HG02571 (cell line): Measurements from ENCODE around the gene GNG7.
"Not testable (repeated sequence)": the region's sequence is repeated elsewhere in the genome, so short reads cannot be mapped to it uniquely, and the experiment has no call there.

Source experiments
- ATAC-seq: cut with Tn5 transposase; IDR thresholded peaks from one replicate; pipeline ENCODE4 v1.9.1; 2021; ENCODE audit warnings: mild to moderate bottlenecking, moderate library complexity; ENCODE audit not compliant: unreplicated experiment

The GNG7 gene

DNA sequence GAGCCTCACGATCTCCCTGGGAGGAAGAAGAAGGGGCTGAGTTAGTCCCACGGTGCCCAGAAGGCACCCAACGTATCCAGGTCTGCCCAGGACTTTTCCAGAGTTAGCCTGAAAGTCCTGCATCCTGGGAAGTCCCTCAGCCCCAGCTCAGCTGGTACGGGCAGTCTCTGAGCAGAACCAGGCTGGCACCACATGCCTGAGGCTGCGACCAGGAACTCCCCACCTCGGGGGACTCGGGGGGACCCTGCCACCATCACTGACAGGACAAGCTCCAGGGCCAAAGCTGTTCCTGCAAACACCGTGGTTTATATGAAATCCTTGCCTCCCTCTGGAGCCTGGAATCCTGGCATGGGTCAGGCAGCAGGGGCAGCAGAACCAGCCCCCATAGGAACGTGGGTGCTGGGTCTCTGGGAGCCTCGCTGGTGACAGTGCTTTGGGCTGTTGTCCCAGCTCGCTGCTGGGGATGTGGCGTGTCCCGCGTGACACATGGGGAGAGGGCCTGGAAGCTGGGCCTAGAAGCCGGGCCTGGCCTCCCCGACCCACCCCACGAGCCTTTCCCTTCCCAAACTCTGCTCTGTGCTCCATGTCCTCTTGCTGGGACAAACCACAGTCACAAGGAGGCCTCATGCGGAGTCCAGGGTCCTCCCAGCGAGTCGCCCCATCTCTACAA is 55.5 kb downstream of the GNG7 start:
- no peak for ATAC-seq

DNA sequence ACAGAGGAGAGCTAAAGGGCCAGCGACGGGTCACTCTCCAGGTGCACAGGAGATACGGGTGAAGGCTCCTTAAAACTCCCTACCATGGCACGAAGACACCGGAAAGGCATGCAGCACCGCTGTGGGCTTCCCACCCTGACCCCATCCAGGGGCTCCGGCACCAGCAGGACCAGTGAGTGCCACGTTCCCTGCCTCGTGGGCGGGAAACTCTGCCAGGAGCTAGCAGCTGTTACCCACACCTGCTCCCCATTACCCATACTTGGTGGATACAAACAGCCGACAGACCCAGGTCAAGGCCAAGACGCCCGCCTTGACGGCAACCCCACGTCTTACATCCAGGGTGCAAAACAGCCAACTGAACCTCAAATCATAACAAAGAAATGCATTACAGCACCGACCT is 56.7 kb downstream of the GNG7 start:
- no peak for ATAC-seq

DNA sequence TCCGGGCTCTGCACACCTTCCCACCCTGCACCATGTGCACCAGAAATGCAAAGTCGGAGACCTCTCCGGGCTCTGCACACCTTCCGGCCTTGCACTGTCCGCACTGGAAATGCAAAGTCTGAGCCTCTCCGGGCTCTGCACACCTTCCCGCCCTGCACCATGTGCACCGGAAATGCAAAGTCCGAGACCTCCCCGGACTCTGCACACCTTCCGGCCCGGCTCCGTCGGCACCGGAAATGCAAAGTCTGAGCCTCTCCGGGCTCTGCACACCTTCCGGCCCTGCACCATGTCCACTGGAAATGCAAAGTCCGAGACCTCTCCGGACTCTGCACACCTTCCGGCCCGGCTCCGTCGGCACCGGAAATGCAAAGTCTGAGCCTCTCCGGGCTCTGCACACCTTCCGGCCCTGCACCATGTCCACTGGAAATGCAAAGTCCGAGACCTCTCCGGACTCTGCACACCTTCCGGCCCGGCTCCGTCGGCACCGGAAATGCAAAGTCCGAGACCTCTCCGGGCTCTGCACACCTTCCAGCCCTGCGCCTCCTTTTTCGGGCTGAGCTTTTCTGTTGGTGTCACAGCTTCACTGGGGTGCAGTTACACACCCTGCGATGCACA is 59.3 kb downstream of the GNG7 start:
- ATAC-seq, result not testable (repeated sequence)

DNA sequence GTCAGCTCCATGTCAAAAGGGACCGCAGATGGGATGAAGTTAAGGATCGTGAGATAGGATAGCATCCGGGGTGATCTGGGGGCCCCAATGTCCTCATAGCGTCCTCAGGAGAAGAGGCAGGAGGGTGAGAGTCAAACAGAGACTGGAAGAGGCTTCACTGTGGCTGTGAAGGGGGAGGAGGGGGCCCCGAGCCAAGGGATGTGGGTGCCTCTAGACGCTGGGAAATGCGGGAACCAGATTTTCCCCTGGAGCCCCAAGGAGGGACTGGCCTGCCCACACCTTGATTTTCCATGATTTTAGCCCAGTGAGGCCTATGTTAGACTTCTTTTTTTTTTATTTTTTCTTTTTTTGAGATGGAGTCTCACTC is 61.2 kb downstream of the GNG7 start:
- no peak for ATAC-seq

DNA sequence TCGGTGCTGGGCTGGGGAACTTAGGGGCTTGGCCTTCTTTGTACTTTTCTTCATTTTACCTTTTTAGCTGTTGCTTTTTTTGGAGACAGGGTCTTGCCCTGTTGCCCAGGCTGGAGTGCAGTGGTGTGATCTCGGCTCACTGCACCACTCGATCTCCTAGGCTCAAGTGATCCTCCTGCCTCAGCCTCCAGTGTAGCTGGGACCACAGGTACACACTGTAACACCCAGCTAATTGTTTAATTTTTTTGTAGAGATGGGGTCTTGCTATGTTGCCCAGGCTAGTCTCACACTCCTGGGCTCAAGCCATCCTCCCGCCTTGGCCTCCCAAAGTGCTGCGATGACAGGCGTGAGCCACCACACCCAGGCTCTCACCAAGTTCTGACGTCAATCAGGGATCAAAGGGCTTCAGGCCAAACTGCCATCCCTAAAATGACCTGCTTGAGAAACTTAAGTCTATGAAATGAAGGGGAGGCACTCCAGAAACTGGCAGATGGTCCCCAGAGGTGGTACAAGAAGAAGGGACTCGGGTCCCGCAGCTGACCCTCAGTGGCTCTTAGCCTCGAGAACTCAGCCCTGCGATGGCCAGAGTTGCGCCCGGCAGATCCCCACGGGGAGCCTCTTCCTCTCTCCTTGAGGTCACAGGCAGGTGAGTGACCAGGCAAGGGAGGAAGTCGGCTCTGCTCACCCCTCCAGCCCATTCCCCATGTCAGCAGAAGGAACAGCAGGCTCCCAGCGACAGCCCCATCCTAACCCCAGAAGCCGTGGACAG is 61.7 kb downstream of the GNG7 start:
- ATAC-seq, result no peak

DNA sequence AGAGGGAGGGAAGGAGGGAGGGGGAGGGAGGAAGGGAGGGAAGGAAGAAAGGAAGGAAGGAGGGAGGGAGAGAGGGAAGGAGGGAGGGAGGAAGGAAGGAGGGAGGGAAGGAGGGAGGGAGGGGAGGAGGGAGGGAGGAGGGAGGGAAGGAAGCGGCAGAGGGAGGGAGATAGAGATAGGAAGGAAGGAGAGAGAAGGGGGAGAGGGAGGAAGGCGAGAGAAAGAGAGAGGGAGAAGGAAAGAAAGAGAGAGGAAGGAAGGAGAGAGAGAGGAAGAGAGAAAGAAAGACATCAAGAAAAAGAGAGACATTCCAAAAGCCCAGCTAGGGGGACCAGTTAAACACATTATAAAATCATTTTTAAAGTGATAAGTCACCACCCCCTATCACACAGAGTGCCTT is 62.5 kb downstream of the GNG7 start:
- ATAC-seq, result no peak

DNA sequence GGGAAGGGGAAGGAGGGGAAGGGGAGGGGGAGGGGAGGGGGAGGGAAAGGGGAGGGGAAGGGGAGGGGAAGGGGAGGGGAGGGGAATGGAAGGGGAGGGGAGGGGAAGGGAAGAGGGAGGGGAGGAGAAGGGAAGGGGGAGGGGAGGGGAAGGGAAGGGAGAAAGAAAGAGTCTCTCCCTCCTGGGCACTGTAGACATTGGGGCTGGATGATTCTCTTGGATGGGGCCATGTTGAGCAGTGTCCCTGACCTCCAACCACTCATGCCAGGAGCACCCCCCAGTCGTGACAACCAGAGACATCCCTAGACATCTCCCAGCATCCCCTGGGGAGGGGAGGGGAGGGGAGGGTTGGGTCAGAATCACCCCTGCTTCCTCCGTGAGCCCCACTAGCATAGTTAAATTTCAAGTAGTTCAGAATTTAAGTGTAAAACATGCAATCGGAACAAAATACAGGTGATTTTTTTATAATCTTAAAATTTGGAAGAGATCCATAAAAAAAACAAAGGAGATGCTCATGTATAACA is 64.0 kb downstream of the GNG7 start:
- ATAC-seq, result no peak

DNA sequence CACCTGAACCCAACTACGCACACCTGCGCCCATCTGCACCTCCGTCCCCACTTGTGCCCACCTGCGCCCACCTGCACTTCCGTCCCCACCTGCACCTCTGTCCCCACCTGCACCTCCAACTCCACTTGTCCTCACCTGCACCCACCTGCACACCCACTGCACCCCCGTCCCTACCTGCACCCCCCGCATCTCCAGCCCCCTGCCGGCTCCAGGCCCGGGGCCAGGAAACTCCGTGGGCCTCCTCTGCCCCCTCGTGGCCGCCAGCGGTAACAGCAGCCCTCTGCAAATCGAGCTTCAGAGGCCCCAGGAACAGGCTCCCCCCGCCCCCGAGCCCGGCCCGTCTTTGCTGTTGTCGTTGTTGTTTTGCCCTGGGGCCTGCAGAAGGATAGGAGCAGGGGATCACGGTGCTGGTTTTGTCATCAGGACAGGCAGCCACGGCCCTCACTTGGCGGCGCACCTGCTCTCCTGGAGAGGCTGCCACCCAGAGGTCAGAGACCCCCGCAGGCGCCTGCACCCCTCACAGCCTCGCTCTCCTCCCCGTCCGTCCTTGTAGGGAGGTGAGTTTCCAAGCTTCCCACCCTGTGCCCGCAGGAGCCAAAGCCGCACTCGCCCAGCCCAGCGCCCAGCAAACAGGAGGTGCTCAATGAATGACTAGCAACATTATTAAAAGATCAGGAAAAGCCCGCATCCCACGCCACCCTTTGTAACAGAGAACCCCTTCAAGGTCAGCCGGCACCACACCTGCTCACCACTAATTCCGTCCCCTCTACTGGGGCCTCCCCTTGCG is 65.4 kb downstream of the GNG7 start:
- no peak for ATAC-seq

DNA sequence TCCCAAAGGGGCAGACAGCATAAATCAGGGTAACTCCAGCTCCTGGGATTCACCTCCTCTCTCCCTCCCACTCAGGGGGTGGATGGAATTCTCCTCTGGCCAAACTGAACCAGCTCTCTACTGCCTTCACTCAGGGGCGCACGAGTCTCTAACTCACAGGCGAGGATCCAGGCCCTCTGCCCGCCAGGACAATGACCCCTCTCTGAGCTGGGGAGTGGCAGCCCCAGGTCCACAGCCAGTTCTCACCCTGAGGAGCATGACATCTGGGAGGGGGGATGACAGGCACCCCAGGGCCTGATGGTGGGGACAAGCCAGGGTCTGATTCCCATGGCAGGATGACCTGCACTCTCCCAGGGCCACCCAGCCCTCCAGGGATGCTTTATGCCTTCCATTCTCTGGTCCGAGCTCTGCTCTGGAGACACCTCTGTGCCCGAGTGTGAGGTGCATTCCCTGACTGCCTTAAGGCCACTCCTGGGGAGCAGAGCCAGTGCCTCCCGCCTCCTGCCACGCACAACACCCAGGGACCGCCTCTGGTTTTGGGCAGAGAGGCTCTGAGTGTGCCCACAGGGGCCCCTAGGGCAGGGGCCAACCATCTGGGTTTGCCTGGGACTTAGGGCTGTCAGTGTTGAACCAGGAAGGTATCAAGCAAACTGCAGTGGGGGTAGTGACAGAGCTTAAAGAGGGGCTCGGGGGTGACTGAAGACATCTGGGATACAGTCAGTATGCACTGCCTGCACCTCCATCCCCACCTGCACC is 66.2 kb downstream of the GNG7 start:
- no peak for ATAC-seq

DNA sequence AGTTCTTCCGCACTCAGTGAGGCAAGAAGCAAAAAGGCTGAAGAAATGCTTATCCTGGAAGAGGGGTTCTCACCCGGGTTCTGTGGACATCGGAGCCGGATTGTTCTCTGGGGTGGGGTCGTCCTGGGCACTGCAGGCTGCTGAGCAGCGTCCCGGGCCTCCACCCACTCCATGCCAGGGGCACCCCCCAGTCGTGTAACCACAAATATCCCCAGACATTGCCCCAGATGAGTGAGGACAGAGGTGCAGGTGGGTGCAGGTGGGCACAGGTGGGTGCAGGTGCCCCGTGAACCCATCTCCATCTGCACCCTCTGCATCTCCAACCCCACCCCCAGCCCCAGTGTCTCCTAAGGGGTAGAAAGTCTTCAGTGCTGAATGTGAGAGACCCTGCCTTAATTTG is 67.5 kb downstream of the GNG7 start:
- ATAC-seq, result no peak

DNA sequence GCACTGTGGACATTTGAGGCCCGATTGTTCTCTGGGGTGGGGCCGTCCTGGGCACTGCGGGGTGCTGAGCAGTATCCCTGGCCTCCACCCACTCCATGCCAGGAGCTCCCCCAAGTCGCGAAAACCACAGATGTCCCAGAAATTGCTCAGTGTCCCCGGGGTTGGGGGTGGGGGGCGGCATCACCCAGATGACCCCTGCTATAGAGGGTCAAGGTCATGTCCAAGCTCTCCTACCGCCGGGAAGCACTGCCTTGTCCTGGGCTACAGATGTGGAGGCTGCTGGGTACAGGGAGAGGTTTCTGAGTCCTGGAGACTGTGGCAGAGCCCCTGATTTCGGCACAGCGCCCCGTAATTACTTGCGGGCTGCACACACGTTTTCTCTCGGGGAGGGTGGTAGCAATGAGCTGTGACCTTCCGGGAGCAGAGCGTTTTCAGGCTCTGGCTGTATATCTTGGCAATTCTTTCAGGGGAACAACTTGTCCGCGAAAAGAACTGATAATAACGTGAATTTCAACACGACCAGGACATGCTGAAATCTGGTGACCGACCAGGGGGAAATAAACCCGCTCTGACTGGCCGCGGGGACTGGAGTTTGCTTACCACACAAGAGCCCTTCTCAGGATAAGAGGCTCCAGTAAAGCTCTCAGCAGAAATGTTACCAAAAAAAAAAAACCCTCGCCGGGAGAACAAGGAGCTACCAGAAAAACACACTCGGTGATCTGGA is 68.1 kb downstream of the GNG7 start:
- ATAC-seq, result no peak

DNA sequence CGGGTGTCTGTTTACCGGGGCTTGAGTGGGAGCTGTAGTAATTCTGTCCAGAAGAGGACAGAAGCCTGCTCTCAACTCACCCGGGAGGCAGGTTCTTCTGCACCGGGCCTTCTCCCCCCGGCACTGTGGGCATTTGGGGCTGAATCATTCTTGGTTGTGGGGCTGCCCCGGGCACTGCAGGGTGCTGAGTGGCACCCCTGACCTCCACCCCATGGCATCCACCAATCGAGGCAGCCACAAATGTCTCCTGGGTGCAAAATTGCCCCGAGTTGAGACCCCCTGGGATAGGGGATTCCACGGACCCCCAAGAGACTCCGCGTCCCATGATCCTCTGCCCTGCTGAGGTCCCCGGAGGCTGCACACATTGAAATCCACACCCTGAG is 68.8 kb downstream of the GNG7 start:
- ATAC-seq, result no peak

DNA sequence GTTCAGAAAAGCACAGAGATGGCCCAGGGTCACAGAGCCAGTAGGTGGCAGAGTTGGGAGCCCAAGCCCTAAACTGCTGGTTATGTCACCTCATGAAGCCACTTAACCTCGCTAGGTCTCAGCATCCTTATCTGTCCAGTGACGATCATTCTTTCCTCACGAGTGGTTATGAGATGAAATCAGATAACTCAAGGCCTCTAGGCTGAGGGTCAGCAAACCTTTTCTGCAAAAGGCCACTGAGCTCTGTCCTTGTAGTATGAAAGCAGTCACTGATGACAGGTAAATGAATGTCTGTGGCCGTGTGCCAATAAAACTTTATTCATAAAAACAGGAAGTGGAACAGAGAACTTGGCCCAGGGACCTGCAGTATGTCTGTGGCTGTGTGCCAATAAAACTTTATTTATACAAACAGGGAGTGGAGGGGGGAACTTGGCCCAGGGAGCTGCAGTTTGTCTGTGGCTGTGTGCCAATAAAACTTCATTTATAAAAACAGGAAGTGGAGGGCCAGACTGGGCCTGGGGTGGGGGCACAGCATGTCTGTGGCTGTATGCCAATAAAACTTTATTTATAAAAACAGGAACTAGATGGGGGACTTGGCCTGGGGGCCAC is 71.2 kb downstream of the GNG7 start:
- no peak for ATAC-seq

DNA sequence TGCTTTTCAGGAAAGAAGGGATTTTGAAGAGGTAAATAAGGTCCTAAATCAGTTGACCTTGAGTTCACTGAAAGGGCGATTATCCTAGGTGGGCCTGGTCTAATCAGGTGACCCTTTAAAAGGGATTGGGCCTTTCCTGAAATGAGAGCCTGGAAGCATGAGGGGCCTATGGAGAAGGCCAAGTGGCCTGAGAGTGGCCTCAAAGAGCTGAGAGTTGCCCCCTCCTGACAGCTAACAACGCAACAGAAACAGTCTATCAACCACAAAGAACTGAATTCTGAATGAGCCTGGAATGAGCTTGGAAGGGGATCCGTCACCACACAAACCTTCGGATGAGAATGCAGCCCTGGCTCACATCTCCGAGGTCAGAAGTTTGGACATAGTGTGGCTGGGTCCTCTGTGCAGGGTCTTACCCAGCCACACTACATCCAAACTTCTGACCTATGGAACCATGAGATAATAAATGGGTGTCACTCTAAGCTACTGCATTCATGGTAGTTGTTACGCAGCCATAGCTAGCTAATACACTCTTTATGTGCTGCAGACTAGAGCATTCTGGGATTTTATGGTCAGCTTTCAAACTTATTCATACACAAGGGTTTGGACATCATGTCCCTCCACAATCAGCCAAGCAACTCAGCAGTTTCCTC is 72.0 kb downstream of the GNG7 start:
- no peak for ATAC-seq

DNA sequence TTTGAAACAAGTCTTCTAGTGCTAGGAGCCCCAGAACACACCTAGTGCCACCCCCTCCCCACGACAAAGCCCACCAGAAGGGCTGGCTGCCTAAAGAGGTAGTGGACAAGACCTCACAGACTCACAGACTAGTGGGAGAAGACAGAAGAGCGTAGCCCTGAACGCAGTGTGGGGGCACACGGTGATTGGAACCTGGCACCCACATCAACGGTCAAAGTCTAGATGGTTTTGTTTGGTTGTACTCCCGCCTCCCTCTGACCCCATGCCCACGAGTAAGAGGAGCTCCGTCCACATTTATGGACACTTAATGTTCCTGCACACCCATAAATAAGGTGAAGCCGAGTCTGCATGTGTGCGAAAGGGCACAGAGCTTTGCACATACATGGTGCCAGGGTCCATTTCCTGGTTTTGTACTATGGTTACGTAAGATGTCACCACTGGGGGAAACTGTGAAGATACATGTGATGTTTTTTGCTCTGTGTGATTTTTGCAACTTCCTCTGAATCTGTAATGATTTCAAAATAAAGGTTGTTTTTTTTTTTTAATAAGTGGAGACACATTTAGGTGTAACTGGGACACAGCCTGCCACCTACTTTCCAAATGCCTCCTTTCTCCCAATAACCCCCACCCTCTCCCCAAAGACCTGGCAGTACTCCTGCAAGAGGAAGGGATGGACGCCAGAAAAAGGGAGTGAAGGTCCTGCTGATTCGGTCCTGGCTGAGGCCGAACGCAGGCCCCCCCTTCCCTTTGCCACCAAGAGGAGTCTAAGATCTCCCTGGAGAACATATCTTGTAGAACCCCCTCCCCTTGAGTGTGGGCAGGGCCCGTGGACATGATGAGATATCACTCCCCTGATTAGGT is 72.8 kb downstream of the GNG7 start:
- no peak for ATAC-seq

DNA sequence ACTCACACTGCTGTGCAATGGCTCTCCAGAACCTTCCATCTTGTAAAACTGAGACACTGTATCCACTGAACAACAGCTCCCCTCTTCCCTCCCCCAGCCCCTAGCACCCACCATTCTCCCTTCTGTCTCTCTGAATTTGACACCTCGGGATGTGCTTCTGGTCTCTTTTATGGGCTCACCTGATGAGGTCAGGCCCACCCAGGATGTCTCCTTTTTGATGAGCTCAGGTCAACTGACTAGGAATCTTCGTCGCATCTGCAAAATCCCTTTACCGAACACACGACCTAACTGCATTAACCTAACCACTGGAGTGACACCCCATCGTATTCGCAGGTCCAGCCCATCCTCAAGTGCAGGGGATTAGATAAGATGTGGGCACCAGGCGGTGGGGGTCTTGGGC is 73.9 kb downstream of the GNG7 start:
- ATAC-seq, result no peak

DNA sequence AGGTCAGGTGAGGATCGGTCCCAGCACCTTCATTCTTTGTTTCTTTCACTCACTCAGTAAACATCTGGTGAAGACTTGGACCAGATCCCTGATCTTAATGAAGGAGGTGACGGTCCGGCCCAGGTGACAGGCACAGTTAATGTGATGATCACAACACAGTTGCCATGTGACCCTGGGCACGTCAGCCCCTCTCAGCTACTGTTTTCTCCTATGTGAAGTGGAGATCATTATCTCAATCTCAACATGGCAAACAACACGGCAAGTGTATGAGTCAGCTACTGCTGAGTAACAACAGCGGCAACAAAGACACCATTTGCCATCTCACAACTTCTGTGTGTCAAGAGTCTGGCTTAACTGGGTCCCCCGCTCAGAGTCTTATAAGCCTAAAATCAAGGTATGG is 74.6 kb downstream of the GNG7 start:
- ATAC-seq, result no peak

DNA sequence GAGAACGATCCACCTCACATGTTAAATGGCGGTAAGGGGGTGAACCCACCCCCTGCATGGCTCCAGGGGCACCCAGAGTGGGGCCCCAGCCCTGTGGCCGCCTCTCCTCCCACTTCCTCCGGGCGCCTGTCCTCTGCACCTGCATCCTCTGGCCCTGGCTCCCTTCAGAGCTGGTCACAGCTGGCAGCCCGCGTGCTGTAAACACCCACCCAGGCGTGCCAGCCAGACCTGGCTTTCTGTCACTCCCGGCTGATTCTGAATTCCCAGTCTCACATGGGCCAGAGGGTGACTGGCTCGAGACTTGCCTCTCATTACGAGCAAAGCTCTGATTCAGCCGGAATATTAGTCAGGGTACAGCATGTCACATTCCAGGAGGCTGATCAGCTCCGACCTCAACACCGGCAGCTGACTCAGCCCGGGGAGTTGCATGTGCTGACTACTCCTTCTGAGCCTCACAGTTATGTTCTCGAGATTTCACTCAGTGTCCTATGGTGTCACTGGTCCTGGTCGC is 75.1 kb downstream of the GNG7 start:
- ATAC-seq, result no peak
